Kidney (tissue), 14 donors: ENCODE measurements around the gene KLC3. TPM values are rescaled to one million over a fixed set of nuclear protein-coding genes. Genes with fewer than 3 reads are reported as not detected.

Source experiments
- DNase-seq, 5 donors: peaks; one replicate each; pipeline ENCODE4 v3.0.0-alpha.2; 2013 to 2020
- FAIRE-seq: peaks from 2 replicates; lab custom pipeline; 2012; peaks lifted over from hg19 to GRCh38; lab: Jason Lieb, UNC
- H3K27ac ChIP-seq, 2 donors: one replicate each; pipeline ENCODE4 v1.7.0; 2013; ENCODE audit warnings: low read depth in 2 of 2, low read length in 2 of 2, inconsistent platforms in 1 of 2
- H3K27me3 ChIP-seq: one replicate; pipeline ENCODE4 v1.7.1; 2013; ENCODE audit warnings: low read length, inconsistent platforms; ENCODE audit not compliant: control insufficient read depth, insufficient read depth
- H3K36me3 ChIP-seq, 3 donors: one replicate each; pipeline versions ENCODE4 v1.7.0 to v1.7.1; 2013; ENCODE audit warnings: low read length in 3 of 3, control low read depth in 1 of 3, inconsistent platforms in 1 of 3; ENCODE audit not compliant: insufficient read depth in 3 of 3, control insufficient read depth in 2 of 3
- H3K4me1 ChIP-seq, 3 donors: one replicate each; pipeline versions ENCODE4 v1.7.0 to v1.7.1; 2013; ENCODE audit warnings: low read length in 3 of 3, inconsistent platforms in 1 of 3, low read depth in 1 of 3; ENCODE audit not compliant: control insufficient read depth in 2 of 3, insufficient read depth in 2 of 3
- H3K4me3 ChIP-seq, 3 donors: one replicate each; pipeline versions ENCODE4 v1.7.0 to v1.8.1; 2013; ENCODE audit warnings: low read length in 3 of 3, control low read depth in 1 of 3, inconsistent platforms in 1 of 3
- H3K9ac ChIP-seq, 3 donors: one replicate each; pipeline versions ENCODE4 v1.7.0 to v1.7.1; 2013; ENCODE audit warnings: low read length in 3 of 3, control low read depth in 1 of 3, inconsistent platforms in 1 of 3
- H3K9me3 ChIP-seq, 3 donors: one replicate each; pipeline versions ENCODE4 v1.7.0 to v1.7.1; 2013; ENCODE audit warnings: low read length in 3 of 3, control low read depth in 1 of 3, inconsistent platforms in 1 of 3; ENCODE audit not compliant: control insufficient read depth in 2 of 3, insufficient read depth in 1 of 3
- intact Hi-C: fragments of 100-400 bp; cut with DNase I; formaldehyde crosslinking; loops from one replicate; pipeline ENCODE4 v1.11.1; 2022
- polyA plus RNA-seq: library from polyadenylated mRNA; stranded (reverse); fragments of 350-450 nt; fragmentation: Illumina TruSeq; extraction: RNeasy Lipid Tissue Mini Kit (QIAGEN cat#74804); gene quantifications from one replicate; pipeline ENCODE4 v1.2.3, GENCODE V29; 2014; ENCODE audit warnings: low read depth, low replicate concordance; ENCODE audit not compliant: insufficient read depth
- total RNA-seq: library from RNA; stranded (reverse); fragmentation: NEBNext Ultra II Directional; extraction: Animal tissue kit (Norgen Biotek cat#: 25700); gene quantifications from one replicate; pipeline ENCODE4 v1.2.1, GENCODE V29; 2021
- TF ChIP-seq, protein P1 (sequence below): IDR thresholded peaks from 3 replicates; pipeline ENCODE4 v1.5.1; 2012; ENCODE audit warnings: mild to moderate bottlenecking, moderate library complexity, borderline replicate concordance; ENCODE audit not compliant: insufficient read depth; ENCODE audit errors: extremely low read depth
- donor health status: control.
- donor health status: control.
- donor health status: control.
- donor health status: control.
- donor health status: control.
- donor health status: DM: yes; HTN: yes; CAD: no.
- donor health status: Normal renal cell carcinoma (clear cell type).

The KLC3 gene
- total and polyA plus RNA-seq, 2 donors from 2014 or later: 3.3 to 4.5 TPM

DNA sequence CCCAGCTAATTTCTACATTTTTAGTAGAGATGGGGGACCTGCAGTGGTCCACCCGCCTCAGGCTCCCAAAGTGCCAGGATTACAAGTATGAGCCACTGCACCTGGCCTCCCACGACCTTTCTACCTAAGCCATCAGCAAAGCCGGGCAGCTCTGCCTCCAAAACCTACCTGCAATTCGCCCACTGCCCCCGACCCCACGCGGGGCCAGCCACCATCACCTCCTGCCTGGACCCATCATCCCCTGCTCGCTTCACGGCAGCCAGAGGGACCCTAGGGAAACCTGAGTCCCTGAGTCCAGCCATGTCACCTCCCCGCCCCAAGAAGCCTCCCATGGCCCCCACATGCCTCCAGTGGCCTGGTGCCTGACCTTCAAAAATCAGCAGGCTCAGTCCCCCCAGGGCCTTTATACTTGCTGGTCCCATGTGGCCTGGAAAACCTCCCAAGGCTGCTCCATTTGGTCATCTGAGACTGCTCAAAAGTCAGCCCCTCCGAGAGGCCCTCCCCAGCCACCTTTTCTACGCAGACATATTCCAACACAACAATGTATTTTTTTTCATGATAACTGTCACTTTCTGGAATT is 17.8 kb downstream of the KLC3 start:
- H3K4me3 ChIP-seq: no peak overlapping the region
- H3K9ac ChIP-seq: no peak overlapping the region
- no peak for FAIRE-seq
- intact Hi-C loops: no loop called here
- DNase-seq: peak in 1 of 5 donors; percentile 59
- TF ChIP-seq, protein P1, sequence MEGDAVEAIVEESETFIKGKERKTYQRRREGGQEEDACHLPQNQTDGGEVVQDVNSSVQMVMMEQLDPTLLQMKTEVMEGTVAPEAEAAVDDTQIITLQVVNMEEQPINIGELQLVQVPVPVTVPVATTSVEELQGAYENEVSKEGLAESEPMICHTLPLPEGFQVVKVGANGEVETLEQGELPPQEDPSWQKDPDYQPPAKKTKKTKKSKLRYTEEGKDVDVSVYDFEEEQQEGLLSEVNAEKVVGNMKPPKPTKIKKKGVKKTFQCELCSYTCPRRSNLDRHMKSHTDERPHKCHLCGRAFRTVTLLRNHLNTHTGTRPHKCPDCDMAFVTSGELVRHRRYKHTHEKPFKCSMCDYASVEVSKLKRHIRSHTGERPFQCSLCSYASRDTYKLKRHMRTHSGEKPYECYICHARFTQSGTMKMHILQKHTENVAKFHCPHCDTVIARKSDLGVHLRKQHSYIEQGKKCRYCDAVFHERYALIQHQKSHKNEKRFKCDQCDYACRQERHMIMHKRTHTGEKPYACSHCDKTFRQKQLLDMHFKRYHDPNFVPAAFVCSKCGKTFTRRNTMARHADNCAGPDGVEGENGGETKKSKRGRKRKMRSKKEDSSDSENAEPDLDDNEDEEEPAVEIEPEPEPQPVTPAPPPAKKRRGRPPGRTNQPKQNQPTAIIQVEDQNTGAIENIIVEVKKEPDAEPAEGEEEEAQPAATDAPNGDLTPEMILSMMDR: no peak
- H3K9me3 ChIP-seq: no peaks in the 10 kb centered on the region
- H3K36me3 ChIP-seq: peaks cover 0 to 11% (median 3%) of the 10 kb centered on the region in 3 donors
- H3K27ac ChIP-seq: no peak overlapping the region
- no peaks in the 10 kb centered on the region for H3K4me1 ChIP-seq
- H3K27me3 ChIP-seq: no peaks in the 10 kb centered on the region

DNA sequence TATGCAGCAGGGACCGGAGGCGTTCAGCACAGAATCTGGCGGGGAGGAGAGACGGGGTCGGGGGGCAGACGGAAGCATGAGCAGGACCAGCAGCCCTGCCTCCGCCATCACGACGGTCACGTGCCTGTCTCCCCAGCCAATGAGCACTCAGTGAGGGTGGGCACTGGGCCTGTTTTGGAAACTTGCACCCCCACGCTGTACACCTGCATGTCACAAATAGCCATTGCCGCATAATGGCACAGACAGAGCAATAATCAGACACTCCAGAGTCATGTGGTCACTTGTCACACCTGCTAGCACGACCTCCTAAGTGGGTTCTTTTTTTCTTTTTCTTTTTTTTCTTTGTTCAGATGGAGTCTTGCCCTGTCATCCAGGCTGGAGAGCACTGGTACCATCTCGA is 21.1 kb downstream of the KLC3 start:
- Histone ChIP-seq H3K4me1 (no peaks in the 10 kb centered on the region), H3K4me3 (no peak overlapping the region), H3K27ac (no peak overlapping the region), H3K9ac (no peak overlapping the region), H3K27me3 (no peaks in the 10 kb centered on the region), H3K9me3 (no peaks in the 10 kb centered on the region), H3K36me3 (peaks cover 0 to 7% (median 0%) of the 10 kb centered on the region in 3 donors)
- TF ChIP-seq, protein P1: no peak
- peak in 1 of 5 donors; percentile 62 for DNase-seq
- intact Hi-C loops: no loop called here
- no peak for FAIRE-seq

- Histone ChIP-seq H3K4me3 (no peak overlapping the region), H3K27ac (no peak overlapping the region), H3K4me1 (no peaks in the 10 kb centered on the region), H3K27me3 (no peaks in the 10 kb centered on the region), H3K9me3 (no peaks in the 10 kb centered on the region), H3K36me3 (peaks cover 0 to 7% (median 0%) of the 10 kb centered on the region in 3 donors), H3K9ac (no peak overlapping the region)
- DNase-seq (peak in 1 of 5 donors; percentile 68), FAIRE-seq (no peak)
- TF ChIP-seq, protein P1: no peak
- intact Hi-C loops: no loop called here
Observed at GRCh38 chr19:45362291-45362690, 21.7 kb downstream of the KLC3 start.
